ENCODE results near the gene PAK2.

- TF ChIP-seq, protein P1, sequence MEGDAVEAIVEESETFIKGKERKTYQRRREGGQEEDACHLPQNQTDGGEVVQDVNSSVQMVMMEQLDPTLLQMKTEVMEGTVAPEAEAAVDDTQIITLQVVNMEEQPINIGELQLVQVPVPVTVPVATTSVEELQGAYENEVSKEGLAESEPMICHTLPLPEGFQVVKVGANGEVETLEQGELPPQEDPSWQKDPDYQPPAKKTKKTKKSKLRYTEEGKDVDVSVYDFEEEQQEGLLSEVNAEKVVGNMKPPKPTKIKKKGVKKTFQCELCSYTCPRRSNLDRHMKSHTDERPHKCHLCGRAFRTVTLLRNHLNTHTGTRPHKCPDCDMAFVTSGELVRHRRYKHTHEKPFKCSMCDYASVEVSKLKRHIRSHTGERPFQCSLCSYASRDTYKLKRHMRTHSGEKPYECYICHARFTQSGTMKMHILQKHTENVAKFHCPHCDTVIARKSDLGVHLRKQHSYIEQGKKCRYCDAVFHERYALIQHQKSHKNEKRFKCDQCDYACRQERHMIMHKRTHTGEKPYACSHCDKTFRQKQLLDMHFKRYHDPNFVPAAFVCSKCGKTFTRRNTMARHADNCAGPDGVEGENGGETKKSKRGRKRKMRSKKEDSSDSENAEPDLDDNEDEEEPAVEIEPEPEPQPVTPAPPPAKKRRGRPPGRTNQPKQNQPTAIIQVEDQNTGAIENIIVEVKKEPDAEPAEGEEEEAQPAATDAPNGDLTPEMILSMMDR (IDR thresholded peaks at IDR 0.05), result no peak
- TF ChIP-seq POLR2A (IDR thresholded peaks at IDR 0.05), result no peak
Measured at GRCh38 chr3:196700801-196701200, 38.9 kb upstream of the PAK2 start.

All from vagina (tissue), 2 donors.